GM19467 (cell line): ENCODE measurements around the gene RPL23.

Experiments used
- ATAC-seq: cut with Tn5 transposase; IDR thresholded peaks from one replicate; pipeline ENCODE4 v1.9.1; 2021; ENCODE audit warnings: mild to moderate bottlenecking, moderate library complexity; ENCODE audit not compliant: unreplicated experiment

RPL23 gene

GRCh38 chr17:38853292-38854219, at the start of gene RPL23:
TSS of gene RPL23 (minus strand) at chr17:38853721. CDS start at chr17:38853710, 11 bp downstream.
- ATAC-seq, result peak; percentile 65

DNA sequence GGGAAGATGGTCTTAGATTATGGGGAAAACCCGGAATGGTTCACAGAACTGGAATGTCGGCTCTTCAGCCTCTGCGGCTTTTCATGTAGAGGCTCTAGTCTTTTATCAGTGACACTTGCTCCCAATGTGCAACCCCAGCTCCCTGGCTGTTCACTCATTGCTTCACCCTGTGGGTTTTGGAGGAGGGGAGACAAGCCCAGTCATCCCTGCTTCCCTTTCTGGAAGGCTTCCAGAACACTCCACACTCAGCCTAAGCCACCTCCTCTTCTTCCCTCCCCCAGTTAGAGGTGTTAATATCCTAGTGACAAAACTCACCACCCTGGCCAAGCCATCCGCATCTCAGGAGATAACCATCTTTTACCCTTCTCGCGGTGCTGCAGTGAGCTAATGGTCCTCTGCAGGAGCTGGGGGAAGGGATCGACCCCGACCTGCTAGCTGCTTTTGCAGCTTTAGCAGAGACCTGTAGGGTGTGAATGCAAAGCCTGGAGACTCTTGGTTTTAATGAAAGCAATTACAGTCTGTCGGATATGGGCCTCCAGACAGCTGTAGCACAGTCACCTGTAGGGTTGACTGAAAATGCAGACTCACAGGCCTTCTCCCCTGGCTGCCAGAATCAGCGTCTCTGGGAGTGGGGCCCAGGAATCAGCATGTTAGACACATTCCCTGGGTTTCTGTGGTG, 47.6 kb upstream of the RPL23 start:
- no peak for ATAC-seq

DNA sequence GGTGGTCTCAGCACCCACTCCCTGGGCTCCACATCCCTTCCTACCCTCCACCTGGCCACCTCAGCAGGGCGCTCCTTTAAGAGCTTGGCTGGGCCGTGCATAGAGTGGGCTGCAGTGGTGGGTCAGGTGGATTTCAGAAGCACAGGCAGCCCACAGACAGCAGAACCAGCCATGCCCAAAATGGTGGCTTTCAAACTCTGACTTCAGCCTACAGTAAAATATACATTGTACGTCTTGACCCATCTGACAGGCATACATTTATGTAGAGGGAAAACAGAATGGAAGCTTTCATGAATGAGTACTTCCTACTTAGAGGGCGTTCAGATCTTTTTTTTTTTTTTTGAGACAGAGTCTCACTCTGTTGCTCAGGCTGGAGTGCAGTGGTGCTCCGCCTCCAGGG, 45.9 kb upstream of the RPL23 start:
- peak; percentile 14 for ATAC-seq

DNA sequence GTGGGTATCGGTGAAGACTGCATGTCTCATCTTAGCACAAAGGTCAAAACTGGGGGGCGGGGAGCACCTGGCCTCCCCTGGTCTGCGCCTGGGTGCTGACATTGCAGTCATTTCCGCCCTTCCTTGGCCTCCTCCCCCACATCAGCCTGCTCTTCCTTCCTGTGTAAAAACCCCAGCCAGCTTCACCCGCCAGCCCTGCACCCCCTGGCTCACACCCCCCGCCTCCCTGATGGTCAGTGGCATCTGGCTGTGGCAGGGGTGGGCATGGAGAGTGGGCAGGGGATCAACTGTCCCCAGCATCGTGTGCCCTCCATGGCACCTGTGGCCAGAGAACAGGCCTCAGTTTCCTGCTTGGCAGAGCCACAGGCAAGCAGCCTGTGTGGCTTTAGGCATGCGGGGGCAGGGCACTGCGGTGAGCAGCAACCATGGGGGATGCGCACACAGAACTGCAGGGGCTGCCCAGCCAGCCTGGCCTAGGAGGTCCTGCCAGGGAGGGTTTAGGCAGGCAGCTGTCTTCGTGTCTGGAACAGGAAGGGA, 45.4 kb upstream of the RPL23 start:
- ATAC-seq, result peak; percentile 72

- ATAC-seq, result peak; percentile 27
These were observed 44.8 kb upstream of the RPL23 start for GRCh38 chr17:38898291-38898679.

GRCh38 chr17:38897671-38898290, 44.3 kb upstream of the RPL23 start:
- no peak for ATAC-seq

DNA sequence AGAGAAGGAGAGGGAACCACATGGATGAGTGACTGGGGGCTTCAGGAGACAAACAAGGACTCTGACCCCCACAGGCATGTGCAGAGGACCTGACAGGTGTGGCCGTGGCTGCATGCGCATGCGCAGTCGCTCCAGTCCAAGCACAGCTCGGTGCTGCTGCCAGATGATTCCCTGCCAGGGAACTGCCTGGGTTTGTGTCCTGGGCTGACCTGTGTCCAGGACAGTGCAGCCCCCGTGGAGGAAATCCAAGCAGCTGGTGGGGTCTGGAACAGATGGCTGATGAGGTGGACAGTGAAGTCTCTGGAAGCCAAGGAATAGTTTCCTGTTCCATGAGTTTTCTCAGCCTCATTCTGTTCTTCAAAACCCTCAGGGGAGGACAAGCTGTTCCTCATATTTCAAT, 43.7 kb upstream of the RPL23 start:
- no peak for ATAC-seq

- ATAC-seq, result no peak
These were observed 42.9 kb upstream of the RPL23 start for GRCh38 chr17:38896346-38896954.

GRCh38 chr17:38894276-38894675, 40.8 kb upstream of the RPL23 start:
- ATAC-seq, result no peak

DNA sequence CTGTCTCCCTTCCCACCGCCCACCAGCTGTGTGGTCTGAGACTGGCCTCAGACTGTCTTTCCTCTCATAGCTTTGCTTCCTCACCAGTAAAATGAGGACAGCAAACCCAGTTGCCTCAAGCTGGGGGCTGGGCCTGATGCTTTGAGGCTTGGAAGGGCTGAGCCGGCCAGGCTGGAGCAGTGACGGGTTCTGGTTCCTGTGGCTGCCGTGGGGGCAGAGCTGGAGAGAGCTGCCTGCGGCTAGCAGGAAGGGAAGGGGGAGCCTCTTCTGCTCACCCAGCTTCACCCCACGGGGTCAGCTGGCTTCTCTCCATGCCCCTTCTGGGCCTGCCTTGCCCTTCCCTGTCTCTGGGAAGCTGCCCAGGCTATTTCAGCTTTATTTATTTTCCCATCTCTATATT, 40.1 kb upstream of the RPL23 start:
- ATAC-seq, result no peak

- no peak for ATAC-seq
These were observed 39.6 kb upstream of the RPL23 start for GRCh38 chr17:38893113-38893512.

DNA sequence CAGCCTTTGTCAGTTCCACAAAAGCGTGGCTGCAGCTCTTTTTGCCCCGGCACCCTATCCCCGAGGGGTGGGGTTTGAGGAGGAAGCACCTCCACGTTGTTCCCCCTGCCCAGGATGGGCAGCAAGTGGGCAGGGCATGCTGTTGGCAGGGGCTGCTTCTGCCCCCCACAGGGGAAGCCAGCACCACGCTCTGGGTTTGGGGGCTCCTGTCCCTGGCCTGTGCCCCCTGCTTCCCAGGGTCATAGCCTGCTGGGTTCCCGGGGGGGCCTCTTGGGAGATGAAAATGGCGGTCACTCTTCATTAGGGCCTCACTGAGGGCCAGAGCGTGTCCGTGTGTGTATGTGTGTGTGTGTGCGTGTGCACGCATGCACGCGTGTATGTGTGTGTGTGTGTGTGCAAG, 39.1 kb upstream of the RPL23 start:
- no peak for ATAC-seq

- no peak for ATAC-seq
These were observed 38.6 kb upstream of the RPL23 start for GRCh38 chr17:38892083-38892482.

DNA sequence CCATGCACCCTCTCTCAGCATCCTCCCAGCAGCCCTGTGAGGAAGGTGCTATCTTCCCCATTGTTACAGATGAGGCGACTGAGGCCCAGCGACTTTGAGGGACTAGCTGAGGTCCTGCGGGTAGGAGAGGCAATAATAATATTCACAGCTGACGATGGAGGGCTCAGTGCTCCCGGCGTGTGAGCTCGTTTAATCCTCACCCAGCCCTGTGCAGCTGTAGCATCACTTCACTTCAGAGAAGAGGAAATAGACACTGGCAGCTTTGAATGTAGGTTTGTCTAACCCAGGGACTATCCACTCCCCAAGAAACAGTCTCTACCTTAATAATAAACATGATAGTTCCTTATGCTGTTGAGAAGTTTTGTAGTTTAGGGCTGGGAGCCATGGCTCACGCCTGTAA, 37.9 kb upstream of the RPL23 start:
- no peak for ATAC-seq

GRCh38 chr17:38890410-38890746, 36.9 kb upstream of the RPL23 start:
- no peak for ATAC-seq

DNA sequence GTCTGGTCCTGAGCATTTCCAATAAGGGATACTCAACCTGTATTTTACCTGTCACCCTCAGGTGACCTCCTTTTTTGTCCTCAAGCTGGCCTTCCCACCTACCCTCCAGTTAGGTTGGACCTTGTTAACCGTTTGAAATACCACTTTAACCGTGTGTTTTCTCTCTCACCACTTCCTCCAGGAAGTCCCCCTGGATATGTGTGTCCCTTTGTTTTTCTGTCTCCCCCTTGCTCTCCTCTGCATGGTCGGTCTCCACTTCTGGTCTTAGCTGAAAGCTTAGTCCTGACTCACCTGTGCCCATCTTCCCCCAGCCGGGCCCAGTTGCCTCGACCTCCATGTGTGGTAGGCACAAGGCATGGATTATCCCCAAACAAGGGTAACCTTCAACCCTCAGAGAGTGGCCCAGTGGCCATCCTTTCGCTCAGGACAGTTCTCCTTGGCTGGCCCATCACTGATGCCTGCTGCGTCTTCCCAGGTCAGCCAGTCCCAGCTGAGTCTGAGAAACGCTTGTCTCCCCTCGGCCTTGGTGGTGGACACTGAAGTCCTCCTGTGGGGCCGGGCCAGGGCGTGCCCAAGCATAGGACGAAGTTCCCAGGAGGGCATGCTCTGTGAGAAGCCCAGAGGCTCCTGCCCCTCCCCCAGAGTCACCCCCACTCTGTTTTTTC, 36.4 kb upstream of the RPL23 start:
- no peak for ATAC-seq

DNA sequence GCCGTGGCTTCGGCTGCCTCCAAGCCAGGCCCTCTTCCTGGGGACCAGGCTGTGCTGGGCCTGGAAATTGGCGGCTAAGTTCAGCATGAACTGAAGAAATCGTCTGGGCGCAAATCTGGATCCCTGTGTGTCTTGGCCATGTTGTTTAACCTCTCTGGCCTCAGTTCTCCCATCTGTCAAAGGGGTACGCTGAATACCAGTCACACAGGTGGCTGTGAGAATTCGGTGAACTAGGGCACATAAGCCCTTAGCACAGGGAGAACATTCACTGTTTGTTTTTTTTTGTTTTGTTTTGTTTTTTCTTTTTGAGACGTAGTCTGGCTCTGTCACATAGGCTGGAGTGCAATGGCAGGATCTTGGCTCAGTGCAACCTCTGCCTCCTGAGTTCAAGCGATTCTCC, 35.3 kb upstream of the RPL23 start:
- ATAC-seq, result no peak

DNA sequence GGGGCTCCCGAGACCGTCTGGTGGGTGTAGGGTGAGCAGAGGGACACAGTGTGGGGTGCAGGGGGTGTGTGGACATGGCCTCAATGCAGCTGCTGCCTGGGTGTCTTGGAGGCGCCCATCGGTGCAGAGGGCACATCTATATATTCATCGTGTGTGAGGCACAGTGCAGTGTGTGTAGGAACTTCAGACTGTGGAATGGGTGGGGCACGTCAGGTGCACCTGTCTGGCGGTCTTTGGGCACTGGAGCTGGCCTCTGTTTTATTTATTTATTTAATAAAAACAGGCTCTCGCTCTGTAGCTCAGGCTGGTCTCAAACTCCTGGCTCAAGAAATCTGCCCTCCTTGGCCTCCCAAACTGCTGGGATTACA, 33.1 kb upstream of the RPL23 start:
- no peak for ATAC-seq

- no peak for ATAC-seq
These were observed 32.5 kb upstream of the RPL23 start for GRCh38 chr17:38885728-38886642.
